Measurements from ENCODE around the gene PSMA3. TPM values are rescaled to one million over a fixed set of nuclear protein-coding genes. Genes with fewer than 3 reads are reported as not detected.
"Not testable (repeated sequence)": the region's sequence is repeated elsewhere in the genome, so short reads cannot be mapped to it uniquely, and the experiment has no call there.

The PSMA3 gene
- total RNA-seq, 2 experiments from 2014 or later = 357 to 379 TPM

DNA sequence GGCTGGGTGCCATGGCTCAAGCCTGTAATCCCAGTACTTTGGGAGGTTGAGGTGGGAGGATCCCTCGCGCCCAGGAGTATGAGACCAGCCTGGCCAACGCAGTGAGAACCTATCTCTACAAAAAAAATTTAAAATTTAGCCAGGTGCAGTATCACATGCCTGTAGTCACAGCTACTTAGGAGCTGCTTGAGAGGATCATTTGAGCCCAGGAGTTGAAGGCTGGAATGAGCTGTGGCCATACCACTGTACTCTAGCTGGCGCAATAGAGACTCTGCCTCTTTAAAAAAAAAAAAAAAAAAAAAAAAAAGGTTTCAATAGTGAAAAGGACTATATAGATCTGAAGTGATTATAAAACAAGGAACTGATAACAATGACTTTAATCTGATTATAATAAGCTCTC lies 13.5 kb downstream of the PSMA3 start:
- CTCF ChIA-PET = interaction anchor here (0.6 to 1.8 kb wide), 5 partner anchors 9 to 168 kb away, joined by 3 to 4 read pairs (median 4); partner anchors contain the start of gene ARID4A
- POLR2A ChIA-PET = interaction anchor here (0.6 kb wide), 2 partner anchors 10 to 33 kb away, joined by 3 to 7 read pairs; no protein-coding TSS in a partner anchor

DNA sequence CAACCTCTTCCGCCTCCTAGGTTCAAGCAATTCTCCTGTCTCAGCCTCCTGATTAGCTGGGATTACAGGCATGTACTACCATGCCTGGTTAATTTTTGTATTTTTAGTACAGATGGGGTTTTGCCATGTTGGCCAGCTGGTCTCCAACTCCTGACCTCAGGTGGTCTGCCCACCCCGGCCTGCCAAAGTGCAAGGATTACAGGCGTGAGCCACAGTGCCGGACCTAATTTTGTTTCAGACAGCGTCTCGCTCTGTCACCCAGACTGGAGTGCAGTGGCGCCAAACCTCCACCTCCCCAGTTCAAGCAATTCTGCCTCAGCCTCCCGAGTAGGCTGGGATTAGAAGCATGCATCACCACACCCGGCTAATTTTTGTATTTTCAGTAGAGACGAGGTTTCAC lies 17.4 kb downstream of the PSMA3 start:
- POLR2A ChIA-PET = not testable (repeated sequence)

DNA sequence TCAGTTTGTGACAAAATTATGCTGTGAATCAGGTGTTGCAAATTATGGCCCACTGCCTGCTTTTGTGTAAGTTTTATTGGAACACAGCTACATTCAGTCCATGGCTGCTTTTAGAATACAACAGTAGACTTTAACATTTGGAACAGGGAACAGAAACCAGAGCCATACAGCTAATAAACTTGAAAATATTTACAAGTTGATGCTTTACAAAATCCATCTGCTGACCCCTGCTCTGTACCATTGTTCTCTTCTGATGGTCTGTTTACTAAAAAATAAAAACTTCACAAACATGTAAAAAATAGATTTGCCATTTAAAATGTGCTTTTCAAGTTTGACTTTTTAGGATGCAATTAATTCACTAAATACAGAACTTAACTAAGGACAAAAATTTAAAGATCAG lies 20.8 kb downstream of the PSMA3 start:
- POLR2A ChIA-PET = no interaction called here

More for the DNA sequence above, 17.4 kb downstream of the PSMA3 start:
- CTCF ChIA-PET = not testable (repeated sequence)

DNA sequence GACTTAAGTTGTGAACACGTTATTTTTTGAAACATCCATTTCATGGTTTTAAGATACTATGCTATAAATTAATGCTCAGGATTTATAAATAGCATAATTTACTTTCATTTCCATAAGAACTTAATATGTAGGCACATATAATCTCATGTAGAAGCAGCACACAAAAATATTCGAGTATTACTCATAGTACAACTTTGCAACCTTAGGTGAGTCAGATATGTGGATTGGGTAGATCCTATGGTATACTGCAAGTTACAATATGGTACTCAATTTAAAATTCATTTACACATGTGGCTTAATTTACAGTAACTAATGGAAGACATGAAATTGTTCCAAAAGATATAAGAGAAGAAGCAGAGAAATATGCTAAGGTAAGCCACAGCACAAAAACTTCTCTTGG lies 26.0 kb downstream of the PSMA3 start:
- ChIA-PET CTCF (interaction anchor here (0.7 kb wide), 1 partner anchor 12 kb away, joined by 4 read pairs; no protein-coding TSS in a partner anchor), POLR2A (no interaction called here)

More for the DNA sequence above, 20.8 kb downstream of the PSMA3 start:
- CTCF ChIA-PET = interaction anchor here (0.8 kb wide), 1 partner anchor 8 kb away, joined by 3 read pairs; no protein-coding TSS in a partner anchor

DNA sequence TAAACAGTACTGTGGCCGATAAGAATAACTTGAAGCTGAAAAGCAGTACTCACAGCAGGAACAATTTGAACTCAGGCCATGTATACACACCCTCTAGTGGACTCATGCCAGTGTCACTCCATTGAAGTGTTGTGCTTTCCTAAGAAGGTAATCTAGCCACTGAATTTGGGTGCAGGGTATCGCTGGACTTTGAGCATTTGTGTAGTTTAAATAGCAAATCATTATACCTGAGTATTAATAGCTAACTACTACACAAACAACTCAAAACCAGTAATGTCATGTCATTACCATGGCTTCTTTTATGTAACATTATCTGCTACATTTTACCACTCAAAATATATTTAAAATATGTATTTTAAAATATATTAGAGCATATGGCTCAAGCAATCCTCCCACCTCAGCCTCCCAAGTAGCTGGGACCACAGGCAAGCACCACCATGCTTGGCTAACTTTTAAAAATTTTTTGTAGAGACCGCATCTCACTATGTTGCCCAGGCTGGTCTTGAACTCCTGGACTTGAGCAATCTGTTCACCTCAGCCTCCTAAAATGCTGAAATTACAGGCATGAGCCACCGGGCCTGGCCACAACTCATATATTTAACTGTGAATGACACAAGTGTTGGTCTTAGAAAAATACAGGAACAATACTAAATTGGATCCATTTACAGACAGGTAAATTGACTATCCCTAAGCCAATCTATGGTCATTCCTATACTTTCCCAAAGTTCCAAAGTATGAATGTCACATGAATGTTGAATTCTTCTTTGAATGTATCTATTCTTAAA lies 28.1 kb downstream of the PSMA3 start:
- CTCF ChIA-PET = interaction anchor here (1.3 kb wide), 1 partner anchor 9 kb away, joined by 3 read pairs; no protein-coding TSS in a partner anchor

DNA sequence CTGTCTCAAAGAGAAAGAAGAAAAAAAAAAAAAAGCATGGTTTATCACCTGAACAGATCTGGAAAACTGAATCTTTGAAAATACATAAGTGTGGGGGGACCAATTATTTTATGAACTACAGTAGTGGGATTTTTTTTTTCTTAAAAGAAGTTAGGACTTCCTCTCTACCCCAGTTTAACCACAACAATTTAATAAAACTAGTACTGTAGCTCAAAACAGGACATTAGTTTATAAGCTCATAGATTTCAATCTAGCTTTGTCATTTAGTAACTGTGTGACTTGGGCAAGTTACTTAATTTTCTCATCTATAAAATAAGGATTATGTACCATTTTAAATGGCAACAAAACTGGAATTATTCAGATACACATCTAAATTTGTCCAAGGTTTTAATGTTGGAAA lies 30.2 kb downstream of the PSMA3 start:
- ChIA-PET POLR2A (interaction anchor here (1.0 kb wide), 1 partner anchor 24 kb away, joined by 5 read pairs; the partner anchor contains the start of gene ARID4A), CTCF (no interaction called here)

More for the DNA sequence above, 28.1 kb downstream of the PSMA3 start:
- POLR2A ChIA-PET = interaction anchor here (1.3 kb wide), 1 partner anchor 25 kb away, joined by 4 read pairs; the partner anchor contains the start of gene ARID4A

DNA sequence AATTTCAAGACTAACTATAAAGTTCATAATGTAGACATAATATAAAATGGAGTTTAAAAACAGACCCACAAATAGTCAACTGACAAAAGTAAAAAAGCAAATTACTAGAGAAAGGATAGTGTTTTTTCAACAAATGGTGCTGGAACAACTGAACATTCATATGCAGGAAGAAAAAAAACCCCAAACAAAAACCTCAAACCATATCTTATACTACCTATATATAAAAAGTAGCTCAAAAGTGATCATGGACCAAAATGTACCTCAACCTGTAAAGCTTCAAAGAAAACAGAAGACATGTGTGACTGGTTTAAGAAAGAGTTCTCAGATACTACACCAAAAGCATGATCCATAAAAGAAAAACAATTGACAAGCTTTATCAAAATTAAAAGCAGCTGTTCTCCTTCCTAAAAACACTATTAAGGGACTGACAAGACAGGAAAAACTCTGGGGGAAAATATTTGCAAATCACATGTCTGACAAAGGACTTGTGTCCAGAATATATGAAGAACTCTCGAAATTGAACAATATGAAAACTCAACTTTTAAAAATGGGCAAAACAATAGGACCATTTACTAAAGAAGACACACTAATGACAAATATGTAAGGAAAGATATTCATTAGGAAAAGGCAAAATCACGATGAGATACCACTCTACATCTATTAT lies 31.0 kb downstream of the PSMA3 start:
- ChIA-PET POLR2A (interaction anchor here (1.0 kb wide), 1 partner anchor 23 kb away, joined by 5 read pairs; the partner anchor contains the start of gene ARID4A), CTCF (interaction anchor here (0.7 kb wide), 1 partner anchor 29 kb away, joined by 3 read pairs; no protein-coding TSS in a partner anchor)

DNA sequence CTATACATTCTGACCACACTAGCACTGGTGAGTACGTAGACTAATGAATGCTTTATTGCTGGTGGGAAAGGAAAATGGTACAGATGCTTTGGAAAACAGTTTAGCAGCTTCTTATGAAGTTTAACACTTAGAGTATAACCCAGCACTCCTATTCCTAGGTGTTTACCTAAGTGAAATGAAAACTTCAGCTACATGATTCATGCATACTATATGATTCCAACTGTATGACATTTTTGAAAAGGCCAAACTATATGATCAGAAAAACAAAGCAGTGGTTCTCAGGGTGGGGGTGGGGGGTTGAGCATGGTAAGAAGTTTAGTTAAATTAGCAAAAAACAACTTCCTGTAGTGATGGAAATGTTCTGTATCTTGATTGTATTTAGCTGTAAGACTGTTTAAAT lies 31.6 kb downstream of the PSMA3 start:
- CTCF ChIA-PET = interaction anchor here (0.7 kb wide), 1 partner anchor 29 kb away, joined by 3 read pairs; no protein-coding TSS in a partner anchor
- POLR2A ChIA-PET = no interaction called here

DNA sequence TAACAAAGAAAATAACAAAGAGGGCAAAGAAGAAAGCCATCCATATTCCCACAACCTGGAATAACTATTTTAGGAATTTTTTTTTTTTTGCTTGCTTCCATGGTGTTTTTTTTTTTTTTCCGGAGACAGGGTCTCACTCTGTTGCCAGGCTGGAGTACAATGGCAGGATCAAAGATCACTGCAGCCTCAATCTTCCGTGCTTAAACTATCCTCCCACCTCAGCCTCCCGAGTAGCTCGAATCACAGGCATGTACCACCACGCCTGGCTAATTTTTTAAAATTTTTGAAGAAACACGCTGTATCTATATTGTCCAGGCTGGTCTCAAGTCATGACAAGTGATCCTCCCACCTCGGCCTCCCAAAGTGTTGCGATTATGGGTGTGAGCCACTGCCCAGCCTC lies 33.5 kb downstream of the PSMA3 start:
- CTCF ChIA-PET = no interaction called here
- POLR2A ChIA-PET = interaction anchor here (0.7 kb wide), 1 partner anchor 64 kb away, joined by 5 read pairs; no protein-coding TSS in a partner anchor

DNA sequence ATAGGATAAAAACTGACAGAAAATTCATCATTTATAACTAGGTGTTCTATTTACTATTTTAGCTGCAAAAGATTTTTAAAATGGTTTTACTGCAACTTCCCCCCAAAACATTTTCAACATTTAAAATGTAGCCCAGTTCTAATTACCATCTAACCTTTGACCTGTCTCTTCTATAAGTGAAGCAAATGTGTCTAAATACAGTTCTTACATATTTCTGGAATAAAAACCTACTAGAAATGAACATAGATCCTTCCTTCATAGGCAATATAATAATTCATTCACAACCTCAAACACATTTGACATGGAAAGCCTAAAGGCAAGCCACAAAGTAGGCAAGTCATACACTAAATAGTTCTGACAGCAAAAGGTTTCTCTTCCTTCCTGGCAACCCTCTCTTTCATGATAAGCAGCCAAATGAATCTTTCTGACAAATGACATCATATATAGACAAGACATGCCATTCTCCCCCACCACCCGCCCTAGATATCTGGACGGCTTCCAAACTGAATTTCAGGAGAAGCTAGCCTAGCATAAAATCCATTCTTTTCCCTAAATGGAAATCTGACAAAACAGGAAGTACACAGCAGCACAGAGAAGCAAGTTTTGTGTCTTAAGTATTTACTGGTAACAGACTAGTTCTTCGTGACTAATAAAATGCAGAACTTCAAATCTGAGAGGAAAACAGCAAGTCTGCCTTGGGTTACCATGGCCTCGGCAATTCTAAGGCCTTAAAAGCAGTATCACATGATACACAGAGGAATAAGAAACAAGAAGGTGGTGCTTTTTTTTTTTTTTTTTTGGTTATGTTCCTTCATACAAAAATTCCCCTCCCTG lies 36.5 kb downstream of the PSMA3 start:
- POLR2A ChIA-PET = interaction anchor here (0.6 to 0.7 kb wide), 2 partner anchors 12 to 65 kb away, joined by 4 to 5 read pairs; no protein-coding TSS in a partner anchor

DNA sequence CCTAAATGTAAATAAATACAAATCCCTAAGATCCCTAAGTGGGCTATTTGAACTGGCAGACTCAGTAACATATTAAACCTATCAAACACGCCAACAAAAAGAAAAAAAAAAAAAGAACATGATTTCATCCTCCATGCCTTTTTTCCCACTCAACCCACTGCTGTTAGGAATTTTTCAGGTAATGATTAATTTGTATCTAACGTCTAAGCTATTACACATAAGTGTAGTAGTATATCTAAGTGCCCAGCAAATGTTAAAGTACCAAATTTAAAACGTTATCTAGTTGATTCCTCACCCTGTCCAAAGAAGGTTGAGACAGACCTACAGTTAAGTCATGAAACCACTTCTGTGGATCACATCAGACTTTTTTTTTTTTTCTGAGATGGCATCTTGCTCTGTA lies 37.3 kb downstream of the PSMA3 start:
- ChIA-PET CTCF (interaction anchor here (0.7 to 1.2 kb wide), 4 partner anchors 9 to 984 kb away, joined by 3 read pairs; no protein-coding TSS in a partner anchor), POLR2A (interaction anchor here (0.6 to 0.7 kb wide), 2 partner anchors 13 to 64 kb away, joined by 4 to 5 read pairs; no protein-coding TSS in a partner anchor)

More for the DNA sequence above, 36.5 kb downstream of the PSMA3 start:
- CTCF ChIA-PET = interaction anchor here (0.7 to 1.2 kb wide), 4 partner anchors 8 to 28 kb away, joined by 3 to 4 read pairs (median 3); no protein-coding TSS in a partner anchor

DNA sequence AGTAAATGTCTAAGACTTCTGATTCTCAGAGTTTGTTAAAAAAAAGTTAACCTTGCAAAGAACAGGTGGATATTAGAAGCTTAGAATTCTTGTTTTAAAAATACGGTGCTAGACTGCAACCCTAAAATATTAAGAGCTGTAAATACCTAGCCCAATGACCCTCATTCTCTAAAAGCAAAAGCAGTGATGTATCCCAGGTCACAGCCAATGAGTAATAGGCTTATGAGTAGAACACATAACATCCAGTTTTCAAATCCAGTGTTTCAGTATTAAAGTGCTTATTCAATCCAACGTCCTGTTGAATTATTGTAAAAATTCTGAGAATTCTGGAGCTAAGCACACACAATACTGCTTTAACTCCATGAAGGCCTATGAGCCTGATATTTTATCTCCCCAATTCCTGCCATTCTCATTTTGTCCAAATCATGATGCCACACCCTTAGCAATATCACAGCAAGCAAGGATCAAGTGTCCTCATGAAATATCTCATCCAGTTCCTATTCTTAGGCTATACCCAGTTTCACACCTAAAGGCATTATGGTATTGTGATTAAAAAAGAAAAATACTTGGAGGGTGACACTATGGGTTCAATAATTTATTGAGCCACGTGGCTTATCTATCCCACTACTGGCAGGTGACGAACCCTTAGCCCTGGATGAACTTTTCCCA lies 38.4 kb downstream of the PSMA3 start:
- ChIA-PET CTCF (interaction anchor here (1.5 kb wide), 1 partner anchor 15 kb away, joined by 5 read pairs; the partner anchor contains the start of gene ARID4A), POLR2A (no interaction called here)

DNA sequence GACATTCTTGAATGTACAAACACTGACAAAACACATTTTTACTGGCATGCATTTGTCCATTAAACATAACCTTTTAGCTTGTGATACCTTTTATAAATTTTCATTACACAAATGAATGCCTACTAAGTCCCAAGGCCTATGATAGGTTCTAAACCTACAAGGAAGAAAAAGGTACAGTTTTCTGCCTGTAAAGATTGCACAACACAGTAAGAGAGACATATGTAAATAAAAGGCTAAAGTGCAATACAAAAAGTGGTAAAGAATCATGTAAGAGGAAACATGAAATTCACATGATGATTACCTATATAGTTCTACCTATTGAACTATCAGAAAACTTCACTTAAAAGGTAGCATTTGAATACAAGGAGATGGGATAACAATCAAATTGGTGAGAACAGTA lies 39.1 kb downstream of the PSMA3 start:
- POLR2A ChIA-PET = no interaction called here
- CTCF ChIA-PET = interaction anchor here (1.5 kb wide), 1 partner anchor 14 kb away, joined by 5 read pairs; the partner anchor contains the start of gene ARID4A

DNA sequence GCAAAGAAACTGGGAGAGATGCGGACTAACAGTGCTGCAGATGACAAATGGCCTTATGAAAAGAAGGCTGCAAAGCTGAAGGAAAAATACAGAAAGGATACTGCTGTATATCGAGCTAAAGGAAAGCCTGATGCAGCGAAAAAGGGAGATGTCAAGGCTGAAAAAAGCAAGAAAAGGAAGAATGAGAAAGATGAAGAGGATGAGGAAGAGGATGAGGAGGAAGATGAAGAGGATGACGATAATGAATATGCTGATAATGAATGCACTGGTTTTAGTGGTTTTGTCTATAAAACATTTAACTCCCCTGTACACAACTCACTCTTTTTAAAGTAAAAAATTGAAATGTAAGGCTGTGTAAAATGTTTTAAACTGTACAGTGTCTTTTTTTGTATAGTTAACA lies 40.5 kb downstream of the PSMA3 start:
- CTCF ChIA-PET = no interaction called here
- POLR2A ChIA-PET = no interaction called here

DNA sequence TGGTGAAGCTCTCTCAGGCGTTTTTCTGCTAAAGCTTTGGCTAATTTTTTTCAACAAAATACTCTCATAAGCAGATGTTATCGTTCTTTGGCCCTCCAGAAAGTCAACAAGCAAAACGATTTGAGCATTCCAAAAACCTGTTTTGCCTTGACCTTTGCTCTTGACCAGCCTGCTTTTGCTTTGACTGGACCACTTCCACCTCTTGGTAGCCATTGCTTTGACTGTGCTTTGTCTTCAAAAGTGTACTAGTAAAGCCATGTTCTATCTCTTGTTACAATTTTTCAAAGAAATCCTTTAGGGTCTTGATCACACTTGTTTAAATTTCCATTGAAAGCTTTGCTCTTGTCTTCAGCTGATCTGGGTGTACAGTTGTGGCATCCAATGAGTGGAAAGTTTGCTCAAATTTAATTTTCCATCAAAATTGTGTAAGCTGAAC lies 43.0 kb downstream of the PSMA3 start:
- ChIA-PET CTCF (no interaction called here), POLR2A (no interaction called here)

DNA sequence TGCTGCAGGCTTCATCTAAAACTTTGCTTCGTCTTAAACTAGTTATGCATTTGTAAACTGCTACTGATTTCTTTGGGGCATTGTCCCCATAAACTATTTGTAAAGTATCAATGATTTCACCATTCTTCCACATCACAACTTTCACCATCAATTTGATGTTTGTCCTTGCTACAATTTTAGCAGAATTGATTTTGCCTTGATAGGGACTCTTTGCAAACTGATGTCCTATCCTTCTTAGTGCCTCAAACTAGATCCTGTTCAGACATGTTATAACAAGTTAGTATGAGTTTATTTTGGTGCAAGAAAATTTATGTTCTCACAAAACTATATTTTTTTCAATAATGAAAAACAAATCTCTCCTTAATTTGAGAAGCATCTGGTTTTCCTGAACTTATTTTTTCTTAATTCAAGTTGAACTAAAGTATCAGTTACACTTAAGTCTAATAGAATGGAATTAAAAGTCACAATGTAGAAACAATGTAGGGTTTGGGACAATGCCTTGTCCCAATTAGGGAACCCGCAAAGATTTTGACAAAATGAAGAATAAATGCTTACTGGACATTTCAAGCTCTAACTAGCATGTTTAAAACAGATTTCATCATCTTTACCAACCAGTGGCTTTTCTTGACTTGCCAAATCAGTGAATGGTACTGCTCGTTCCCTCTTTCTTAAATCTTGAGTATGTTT lies 43.6 kb downstream of the PSMA3 start:
- ChIA-PET CTCF (no interaction called here), POLR2A (no interaction called here)

DNA sequence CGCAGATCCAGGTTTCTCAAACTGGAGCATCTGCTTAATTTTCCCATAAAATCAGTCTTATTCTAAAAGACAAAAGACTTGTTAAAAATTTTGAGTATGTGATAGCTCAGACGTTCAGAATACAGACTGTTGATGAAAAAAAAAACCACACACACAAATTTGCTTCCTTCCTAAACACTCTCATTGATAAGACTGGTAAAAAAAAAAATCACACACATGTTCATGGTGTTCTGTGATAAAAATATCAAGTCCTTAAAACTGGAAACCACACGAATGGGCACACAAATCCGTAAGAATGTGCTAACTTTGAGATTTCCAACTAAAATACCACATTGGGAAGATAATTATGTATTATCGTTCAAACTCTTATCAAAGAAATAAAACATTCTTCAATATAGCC lies 47.0 kb downstream of the PSMA3 start:
- POLR2A ChIA-PET = interaction anchor here (0.7 kb wide), 1 partner anchor 14 kb away, joined by 4 read pairs; no protein-coding TSS in a partner anchor
- CTCF ChIA-PET = no interaction called here

DNA sequence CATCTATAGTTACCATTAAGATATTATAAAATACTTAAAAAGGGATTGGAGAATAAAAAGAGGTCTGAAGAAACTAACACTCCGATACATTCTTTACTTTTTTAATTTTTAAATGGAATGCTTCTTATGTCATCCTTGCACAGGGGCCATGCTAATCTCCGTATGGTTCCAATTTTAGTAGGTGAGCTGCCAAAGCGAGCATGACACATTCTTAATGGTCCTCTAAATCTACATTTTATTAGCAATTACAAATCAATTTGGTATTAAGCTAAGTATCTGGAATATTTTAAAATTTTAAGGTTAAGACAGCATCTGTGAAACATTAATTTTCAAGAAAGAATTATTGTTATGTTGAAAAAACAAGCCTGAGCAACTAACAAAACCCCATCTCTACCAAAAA lies 47.5 kb downstream of the PSMA3 start:
- CTCF ChIA-PET = interaction anchor here (0.6 to 0.8 kb wide), 2 partner anchors 10 to 23 kb away, joined by 3 read pairs; no protein-coding TSS in a partner anchor

More for the DNA sequence above, 47.5 kb downstream of the PSMA3 start:
- POLR2A ChIA-PET = no interaction called here
